Ishikawa (cell line): Measurements from ENCODE around the gene SRC.

Experiments used
- CREB1 ChIP-seq: IDR thresholded peaks from 2 replicates; pipeline ENCODE4 v1.6.1; 2012; ENCODE audit warnings: low read depth
- NFIC ChIP-seq: IDR thresholded peaks from 2 replicates; pipeline ENCODE4 v1.6.1; 2012
- REST ChIP-seq: IDR thresholded peaks from 2 replicates; pipeline ENCODE4 v1.6.1; 2012; ENCODE audit warnings: low read depth, mild to moderate bottlenecking
- TEAD4 ChIP-seq: IDR thresholded peaks from 2 replicates; pipeline ENCODE4 v1.6.1; 2012
- YY1 ChIP-seq: IDR thresholded peaks from 2 replicates; pipeline ENCODE4 v1.6.1; 2012; ENCODE audit warnings: low read depth

- TF ChIP-seq CREB1 (no peak), REST (no peak), TEAD4 (no peak), YY1 (no peak), NFIC (no peak)
Measured at GRCh38 chr20:37352608-37352980, 6.7 kb downstream of the SRC start.
